Lower leg skin (tissue), 4 donors: ENCODE results near the gene RGS16. TPM values are rescaled to one million over a fixed set of nuclear protein-coding genes. Genes with fewer than 3 reads are reported as not detected.

Experiments
- DNase-seq, 2 donors: peaks; one replicate each; pipeline ENCODE4 v3.0.0-alpha.2; 2019; ENCODE audit warnings: low spot score in 2 of 2
- H3K4me3 ChIP-seq: fragments of 200-600 bp; sonication (generic); 2 replicates; pipeline ENCODE4 v1.5.1; 2017; ENCODE audit warnings: mild to moderate bottlenecking, low read depth; ENCODE audit not compliant: poor library complexity, severe bottlenecking
- POLR2A ChIP-seq, 2 donors: fragments of 450-650 bp; IDR thresholded peaks; one replicate each; pipeline ENCODE4 v1.6.1; 2016 to 2017; ENCODE audit warnings: antibody characterized with exemption in 2 of 2, mild to moderate bottlenecking in 1 of 2, moderate library complexity in 1 of 2
- WGBS, 2 donors: methylation state at CpG; one replicate each; pipeline ENCODE4 v1.1.5; 2018; 5-methylcytosine and 5-hydroxymethylcytosine counted together
- intact Hi-C: fragments of 100-400 bp; cut with DNase I; formaldehyde crosslinking; loops from one replicate; pipeline ENCODE4 v1.15.0; 2023; ENCODE audit warnings: low total_unique reads
- total RNA-seq, 4 donors: library from RNA; depleted of rRNA; stranded (reverse); fragments of >200 nt; gene quantifications; one replicate each; pipeline ENCODE4 v1.1.0, GENCODE V29; 2016
- TF ChIP-seq, protein P1 (sequence below), 3 donors: fragments of 450-650 bp; IDR thresholded peaks; one replicate each; pipeline ENCODE4 v1.5.1; 2016; ENCODE audit warnings: antibody characterized with exemption in 3 of 3, mild to moderate bottlenecking in 3 of 3, moderate library complexity in 2 of 3

The RGS16 gene
- total RNA-seq, 4 donors from 2014 or later = 0.37 to 1.2 (median 1.1) TPM; not detected in 1

DNA sequence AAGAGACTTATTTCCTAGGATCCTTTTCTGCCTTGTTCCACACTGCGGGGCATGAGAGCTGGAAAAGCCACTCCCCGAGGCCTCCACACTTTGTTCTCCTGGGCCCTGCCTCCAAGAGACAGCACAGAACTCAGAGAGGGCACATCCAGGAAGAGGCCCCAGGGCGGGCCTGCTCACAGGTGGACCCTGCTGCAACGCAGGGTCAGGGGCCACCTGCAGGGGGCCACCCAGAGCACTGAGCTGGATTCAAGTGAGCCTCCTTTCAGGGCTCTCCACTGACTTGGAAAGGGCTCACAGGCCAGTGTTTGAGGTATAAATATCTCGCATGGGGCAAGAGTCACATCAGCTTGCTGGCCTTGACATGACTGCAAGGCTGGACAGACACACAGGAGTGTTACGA is 4.8 kb downstream of the RGS16 start:
- intact Hi-C loops = no loop called here
- WGBS, 2 donors = 77 to 83% methylated on average over 6 of the region's 6 CpGs
- peak in 1 of 2 donors; percentile 61 for DNase-seq
- TF ChIP-seq, protein P1, sequence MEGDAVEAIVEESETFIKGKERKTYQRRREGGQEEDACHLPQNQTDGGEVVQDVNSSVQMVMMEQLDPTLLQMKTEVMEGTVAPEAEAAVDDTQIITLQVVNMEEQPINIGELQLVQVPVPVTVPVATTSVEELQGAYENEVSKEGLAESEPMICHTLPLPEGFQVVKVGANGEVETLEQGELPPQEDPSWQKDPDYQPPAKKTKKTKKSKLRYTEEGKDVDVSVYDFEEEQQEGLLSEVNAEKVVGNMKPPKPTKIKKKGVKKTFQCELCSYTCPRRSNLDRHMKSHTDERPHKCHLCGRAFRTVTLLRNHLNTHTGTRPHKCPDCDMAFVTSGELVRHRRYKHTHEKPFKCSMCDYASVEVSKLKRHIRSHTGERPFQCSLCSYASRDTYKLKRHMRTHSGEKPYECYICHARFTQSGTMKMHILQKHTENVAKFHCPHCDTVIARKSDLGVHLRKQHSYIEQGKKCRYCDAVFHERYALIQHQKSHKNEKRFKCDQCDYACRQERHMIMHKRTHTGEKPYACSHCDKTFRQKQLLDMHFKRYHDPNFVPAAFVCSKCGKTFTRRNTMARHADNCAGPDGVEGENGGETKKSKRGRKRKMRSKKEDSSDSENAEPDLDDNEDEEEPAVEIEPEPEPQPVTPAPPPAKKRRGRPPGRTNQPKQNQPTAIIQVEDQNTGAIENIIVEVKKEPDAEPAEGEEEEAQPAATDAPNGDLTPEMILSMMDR (IDR thresholded peaks at IDR 0.05) = no peak
- TF ChIP-seq POLR2A (IDR thresholded peaks at IDR 0.05) = no peak
- no peak overlapping the region for H3K4me3 ChIP-seq

DNA sequence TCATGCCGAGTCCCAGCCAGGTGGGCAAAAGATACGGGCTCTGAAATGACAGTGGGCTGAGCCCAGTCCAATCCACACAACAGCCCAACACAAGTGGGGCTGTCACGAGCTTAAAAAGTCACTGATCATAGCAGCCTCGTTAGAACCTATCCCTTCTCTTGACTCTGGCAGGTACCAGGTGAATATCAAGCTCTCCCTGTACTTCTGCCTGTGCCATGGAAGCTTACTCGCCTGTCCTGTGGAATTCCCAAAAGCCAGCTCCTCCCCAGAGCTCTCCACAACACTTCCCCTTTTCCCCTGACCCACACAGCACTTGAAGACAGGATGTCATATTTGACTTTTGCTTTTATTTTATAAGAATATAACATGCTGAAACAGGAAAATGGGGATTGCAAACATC is 5.9 kb downstream of the RGS16 start:
- intact Hi-C loops = no loop called here
- peak in 1 of 2 donors; percentile 65 for DNase-seq
- TF ChIP-seq POLR2A (IDR thresholded peaks at IDR 0.05) = no peak
- TF ChIP-seq, protein P1 (IDR thresholded peaks at IDR 0.05) = no peak
- WGBS, 2 donors = 71 to 75% methylated on average over 5 of the region's 5 CpGs
- no peak overlapping the region for H3K4me3 ChIP-seq

DNA sequence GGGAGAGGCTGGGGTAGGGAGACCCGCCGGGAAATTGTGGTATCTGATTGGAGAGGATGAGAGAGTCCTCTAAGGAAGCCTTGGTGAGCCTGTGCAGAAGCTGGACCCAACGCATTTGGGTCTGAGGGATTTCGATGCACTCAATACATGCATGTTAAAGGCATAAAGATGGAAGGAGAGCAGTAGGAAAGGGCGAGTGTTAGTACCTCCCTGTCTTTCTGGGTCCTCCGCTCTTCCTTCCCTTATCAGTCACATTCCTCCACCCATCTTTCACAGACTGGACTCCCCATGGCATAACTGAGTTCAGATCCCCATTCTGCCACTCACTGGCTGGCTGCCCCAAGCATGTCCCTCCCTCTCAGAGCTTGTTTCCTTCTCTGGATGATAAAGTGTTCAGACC is 7.3 kb downstream of the RGS16 start:
- DNase-seq = no peak
- intact Hi-C loops = no loop called here
- 87 to 95% methylated on average over 6 of the region's 6 CpGs for WGBS, 2 donors
- no peak for TF ChIP-seq POLR2A (IDR thresholded peaks at IDR 0.05)
- TF ChIP-seq, protein P1 (IDR thresholded peaks at IDR 0.05) = no peak
- no peak overlapping the region for H3K4me3 ChIP-seq

DNA sequence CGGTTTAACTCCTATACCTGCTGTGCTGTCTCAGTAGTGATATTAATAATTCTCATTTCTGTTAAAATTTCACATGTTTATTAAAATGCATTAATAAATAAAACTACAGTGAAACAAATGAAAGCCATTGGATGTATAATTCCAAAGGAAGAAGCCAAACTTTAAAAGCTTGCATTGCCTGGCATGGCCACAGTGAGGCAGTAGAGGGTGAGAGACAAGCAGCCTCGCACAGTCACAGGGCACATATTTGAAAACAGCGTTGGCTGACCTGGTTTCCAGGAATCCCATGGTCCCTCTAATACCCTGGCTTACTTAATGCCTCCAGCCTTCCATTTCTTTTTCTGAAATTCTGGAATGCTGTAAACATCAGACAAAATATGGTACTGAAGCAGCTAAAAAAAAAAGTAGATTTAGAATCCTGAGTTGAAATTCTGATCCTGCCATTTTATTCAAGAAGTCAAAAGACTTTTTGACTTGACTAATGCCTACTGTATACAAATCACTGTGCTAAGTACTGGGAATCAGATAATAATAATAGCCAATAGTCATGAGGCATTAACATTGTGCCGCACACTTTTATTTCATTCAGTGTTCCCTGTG is 8.4 kb downstream of the RGS16 start:
- intact Hi-C loops = no loop called here
- WGBS, 2 donors = 41 to 47% methylated on average over 4 of the region's 4 CpGs
- peak; percentile 68 to 90 for DNase-seq
- H3K4me3 ChIP-seq = no peak overlapping the region
- TF ChIP-seq, protein P1 (IDR thresholded peaks at IDR 0.05) = peak in 1 of 3 donors; percentile 60
- no peak for TF ChIP-seq POLR2A (IDR thresholded peaks at IDR 0.05)

DNA sequence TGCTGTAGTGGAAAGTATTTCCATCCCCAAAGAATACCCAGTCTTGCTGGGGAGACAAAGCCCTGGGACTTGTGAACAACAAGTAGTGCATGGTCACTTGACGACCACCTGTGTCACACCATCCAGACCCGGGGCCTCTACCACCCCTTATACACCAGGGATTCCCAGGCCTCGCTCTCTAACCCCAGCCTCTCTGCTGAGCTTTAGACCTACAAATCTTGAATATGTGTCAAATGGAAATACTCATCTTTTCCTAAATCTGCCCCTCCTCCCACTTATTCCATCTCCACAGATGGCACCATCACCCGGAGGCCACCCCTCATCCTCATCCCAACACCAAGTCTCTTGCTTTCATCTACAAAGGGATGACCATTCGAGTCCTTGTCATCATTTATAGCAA is 14.3 kb downstream of the RGS16 start:
- TF ChIP-seq, protein P1 (IDR thresholded peaks at IDR 0.05) = no peak
- no peak for TF ChIP-seq POLR2A (IDR thresholded peaks at IDR 0.05)
- WGBS, 2 donors = 94% methylated on average over 5 of the region's 5 CpGs
- H3K4me3 ChIP-seq = no peak overlapping the region
- no peak for DNase-seq
- intact Hi-C loops = no loop called here

DNA sequence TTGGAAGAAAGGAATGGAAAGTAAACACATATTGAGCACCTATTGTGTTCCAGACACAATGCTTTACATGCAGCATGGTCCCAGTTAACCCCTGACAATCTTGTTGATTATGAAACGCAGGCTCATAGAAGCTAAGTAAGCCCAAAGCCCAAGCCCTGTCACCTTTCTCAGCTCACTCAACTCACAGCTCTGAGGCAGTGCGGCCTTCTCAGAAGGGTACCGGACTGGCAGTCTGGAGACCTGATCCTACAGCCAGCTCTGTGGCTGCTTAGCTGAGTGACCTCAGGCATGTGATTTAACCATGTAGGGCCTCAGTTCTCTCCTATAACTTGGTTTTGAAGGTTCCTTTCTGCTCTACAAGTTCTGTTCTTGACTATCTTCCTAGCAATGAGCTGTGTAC is 14.7 kb downstream of the RGS16 start:
- intact Hi-C loops = no loop called here
- DNase-seq = no peak
- 83 to 84% methylated on average over 3 of the region's 3 CpGs for WGBS, 2 donors
- no peak overlapping the region for H3K4me3 ChIP-seq
- TF ChIP-seq, protein P1 (IDR thresholded peaks at IDR 0.05) = no peak
- TF ChIP-seq POLR2A (IDR thresholded peaks at IDR 0.05) = no peak
